Measurements from ENCODE around the gene TCF7L2.

TCF7L2 gene

DNA sequence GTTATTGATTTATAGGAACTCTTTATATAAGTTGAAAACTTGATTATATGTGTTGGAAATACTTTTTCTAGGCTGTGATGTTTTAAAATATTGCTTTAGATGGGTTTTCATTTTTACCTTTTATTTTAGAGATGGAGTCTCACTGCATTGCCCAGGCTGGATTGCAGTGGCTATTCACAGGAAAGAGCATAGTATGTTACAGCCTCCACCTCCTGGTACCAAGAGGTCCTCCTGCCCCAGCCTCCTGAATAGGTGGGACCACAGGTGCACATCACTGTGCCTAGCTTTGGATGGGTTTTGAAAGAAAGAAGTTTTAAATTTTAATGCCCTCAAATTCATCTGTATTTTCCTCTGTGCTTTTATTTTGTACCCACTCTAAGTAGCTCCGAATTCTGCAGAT lies 105.4 kb downstream of the TCF7L2 start:
- H3K27ac ChIP-seq (ENCODE audit: low read depth, low read length) = no peak overlapping the region
- H3K79me1 ChIP-seq (ENCODE audit: low read length) = peaks cover 35% of the 10 kb centered on the region
- H3K9me3 ChIP-seq (ENCODE audit: insufficient read depth, low read depth, low read length) = no peaks in the 10 kb centered on the region
- peaks cover 35 to 44% of the 10 kb centered on the region in 2 experiments for H3K4me1 ChIP-seq (ENCODE audit: control insufficient read depth in 1 of 2, insufficient read depth in 2 of 2, low read length in 2 of 2)
- H2BK12ac ChIP-seq (ENCODE audit: low read length) = no peak overlapping the region
- H4K12ac ChIP-seq (ENCODE audit: low read depth, low read length) = no peak overlapping the region
- H4K8ac ChIP-seq (ENCODE audit: low read depth, low read length) = no peak overlapping the region
- H3K14ac ChIP-seq (ENCODE audit: low read length) = no peak overlapping the region
- H3K9ac ChIP-seq (ENCODE audit: low read length) = no peak overlapping the region
- H3K18ac ChIP-seq (ENCODE audit: low read length) = no peak overlapping the region
- peaks cover 19% of the 10 kb centered on the region for H3K79me2 ChIP-seq (ENCODE audit: control insufficient read depth, insufficient read depth, low read length, poor library complexity)
- H2BK5ac ChIP-seq (ENCODE audit: low read depth, low read length, poor library complexity) = no peak overlapping the region
- H3K4me3 ChIP-seq (ENCODE audit: low read depth, low read length) = no peak overlapping the region
- H3K4ac ChIP-seq (ENCODE audit: low read depth, low read length) = peak overlapping the region; percentile 86
- no peak overlapping the region for H3K23ac ChIP-seq (ENCODE audit: low read length)
- H3K4me2 ChIP-seq (ENCODE audit: low read length) = no peak overlapping the region
- H4K91ac ChIP-seq (ENCODE audit: low read depth, low read length) = peak overlapping the region; percentile 66
- H2AFZ ChIP-seq (ENCODE audit: insufficient read depth, low read length, poor library complexity) = no peak overlapping the region
- WGBS (ENCODE audit: extremely low coverage, insufficient coverage, insufficient read length) = no CpG with 5 or more reads among the region's 1 CpG
- H3K27me3 ChIP-seq (ENCODE audit: insufficient read depth, low read length) = no peaks in the 10 kb centered on the region
- no peak overlapping the region for H2AK5ac ChIP-seq (ENCODE audit: low read length)
- no peak for DNase-seq
- H2BK120ac ChIP-seq (ENCODE audit: insufficient read depth, low read length, poor library complexity) = no peak overlapping the region
- peaks cover 0 to 4% of the 10 kb centered on the region in 2 experiments for H3K36me3 ChIP-seq (ENCODE audit: control insufficient read depth in 1 of 2, insufficient read depth in 2 of 2, low read length in 2 of 2)

DNA sequence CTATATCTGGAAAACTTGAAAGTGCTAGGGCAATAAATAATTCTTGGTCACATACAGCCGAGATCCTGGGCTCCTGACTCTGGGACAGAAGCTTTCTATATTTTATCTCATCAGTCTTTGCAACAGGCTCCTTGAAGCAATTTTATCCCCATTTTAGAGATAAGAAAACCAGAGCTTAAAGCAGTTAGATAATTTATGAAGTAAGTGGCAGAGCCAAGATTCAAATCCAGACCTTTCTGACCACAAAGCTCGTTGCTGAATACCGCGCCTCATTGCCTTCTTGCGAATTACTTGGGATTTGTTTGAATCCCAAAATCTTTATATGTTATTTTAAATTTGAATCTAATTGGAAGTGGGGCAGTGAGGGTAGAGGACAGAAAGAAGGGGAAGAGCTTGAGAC lies 106.0 kb downstream of the TCF7L2 start:
- Histone ChIP-seq H3K36me3 (ENCODE audit: control insufficient read depth in 1 of 2, insufficient read depth in 2 of 2, low read length in 2 of 2) (peaks cover 0 to 3% of the 10 kb centered on the region in 2 experiments), H2BK120ac (ENCODE audit: insufficient read depth, low read length, poor library complexity) (no peak overlapping the region), H2AK5ac (ENCODE audit: low read length) (no peak overlapping the region), H3K4me2 (ENCODE audit: low read length) (no peak overlapping the region), H3K27ac (ENCODE audit: low read depth, low read length) (no peak overlapping the region), H3K23ac (ENCODE audit: low read length) (no peak overlapping the region), H3K4me3 (ENCODE audit: low read depth, low read length) (no peak overlapping the region), H3K4me1 (ENCODE audit: control insufficient read depth in 1 of 2, insufficient read depth in 2 of 2, low read length in 2 of 2) (peaks cover 41 to 50% of the 10 kb centered on the region in 2 experiments), H4K12ac (ENCODE audit: low read depth, low read length) (no peak overlapping the region), H3K9ac (ENCODE audit: low read length) (no peak overlapping the region), H3K4ac (ENCODE audit: low read depth, low read length) (peak overlapping the region; percentile 21), H4K8ac (ENCODE audit: low read depth, low read length) (no peak overlapping the region), H2BK12ac (ENCODE audit: low read length) (no peak overlapping the region), H3K9me3 (ENCODE audit: insufficient read depth, low read depth, low read length) (no peaks in the 10 kb centered on the region), H4K91ac (ENCODE audit: low read depth, low read length) (no peak overlapping the region), H3K14ac (ENCODE audit: low read length) (no peak overlapping the region), H2AFZ (ENCODE audit: insufficient read depth, low read length, poor library complexity) (no peak overlapping the region), H3K18ac (ENCODE audit: low read length) (no peak overlapping the region), H2BK5ac (ENCODE audit: low read depth, low read length, poor library complexity) (no peak overlapping the region), H3K27me3 (ENCODE audit: insufficient read depth, low read length) (no peaks in the 10 kb centered on the region), H3K79me2 (ENCODE audit: control insufficient read depth, insufficient read depth, low read length, poor library complexity) (peaks cover 20% of the 10 kb centered on the region), H3K79me1 (ENCODE audit: low read length) (peaks cover 41% of the 10 kb centered on the region)
- no CpG with 5 or more reads among the region's 5 CpGs for WGBS (ENCODE audit: extremely low coverage, insufficient coverage, insufficient read length)
- no peak for DNase-seq

DNA sequence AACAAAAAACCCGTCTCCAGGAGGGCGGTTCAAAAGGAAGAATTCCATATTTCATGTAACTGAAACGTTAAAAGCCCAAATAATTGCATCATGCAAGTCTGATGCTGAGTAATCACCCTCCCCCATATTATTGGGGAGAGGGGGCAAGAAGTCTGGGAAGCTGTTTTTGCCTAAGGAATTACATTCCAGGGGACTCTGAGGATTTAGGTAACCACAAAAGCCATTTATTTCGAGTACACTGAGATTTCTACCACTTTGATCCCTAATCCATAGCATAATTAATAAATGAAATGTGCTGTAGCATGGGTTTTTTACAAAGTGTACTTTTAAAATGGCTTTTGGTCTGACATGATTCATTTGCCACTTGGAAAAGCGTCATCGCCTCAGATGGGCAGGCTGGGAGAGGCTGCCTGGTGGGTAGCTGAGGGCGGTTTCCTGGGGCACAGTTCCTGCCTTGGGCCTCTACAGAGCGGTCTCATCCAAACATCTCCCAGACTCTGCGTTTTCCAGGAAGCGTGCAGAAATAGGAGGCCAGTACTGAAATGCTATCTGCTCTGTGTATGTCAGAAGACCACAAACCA lies 106.5 kb downstream of the TCF7L2 start:
- Histone ChIP-seq H3K4me2 (ENCODE audit: low read length) (no peak overlapping the region), H3K23ac (ENCODE audit: low read length) (no peak overlapping the region), H4K91ac (ENCODE audit: low read depth, low read length) (peak overlapping the region; percentile 74), H3K4ac (ENCODE audit: low read depth, low read length) (peak overlapping the region; percentile 84), H2AFZ (ENCODE audit: insufficient read depth, low read length, poor library complexity) (no peak overlapping the region), H3K27me3 (ENCODE audit: insufficient read depth, low read length) (no peaks in the 10 kb centered on the region), H3K27ac (ENCODE audit: low read depth, low read length) (peak overlapping the region; percentile 46), H3K18ac (ENCODE audit: low read length) (peak overlapping the region; percentile 68), H2BK12ac (ENCODE audit: low read length) (peak overlapping the region; percentile 65), H3K79me1 (ENCODE audit: low read length) (peaks cover 44% of the 10 kb centered on the region), H2AK5ac (ENCODE audit: low read length) (peak overlapping the region; percentile 84), H3K4me1 (ENCODE audit: control insufficient read depth in 1 of 2, insufficient read depth in 2 of 2, low read length in 2 of 2) (peaks cover 46 to 52% of the 10 kb centered on the region in 2 experiments), H4K12ac (ENCODE audit: low read depth, low read length) (peak overlapping the region; percentile 67), H4K8ac (ENCODE audit: low read depth, low read length) (peak overlapping the region; percentile 48), H3K9me3 (ENCODE audit: insufficient read depth, low read depth, low read length) (no peaks in the 10 kb centered on the region), H3K14ac (ENCODE audit: low read length) (peak overlapping the region; percentile 77), H3K9ac (ENCODE audit: low read length) (no peak overlapping the region), H3K4me3 (ENCODE audit: low read depth, low read length) (no peak overlapping the region), H2BK5ac (ENCODE audit: low read depth, low read length, poor library complexity) (peak overlapping the region; percentile 85), H2BK120ac (ENCODE audit: insufficient read depth, low read length, poor library complexity) (peak overlapping the region; percentile 90), H3K36me3 (ENCODE audit: control insufficient read depth in 1 of 2, insufficient read depth in 2 of 2, low read length in 2 of 2) (peaks cover 0 to 2% of the 10 kb centered on the region in 2 experiments), H3K79me2 (ENCODE audit: control insufficient read depth, insufficient read depth, low read length, poor library complexity) (peaks cover 21% of the 10 kb centered on the region)
- DNase-seq = no peak
- WGBS (ENCODE audit: extremely low coverage, insufficient coverage, insufficient read length) = no CpG with 5 or more reads among the region's 10 CpGs

DNA sequence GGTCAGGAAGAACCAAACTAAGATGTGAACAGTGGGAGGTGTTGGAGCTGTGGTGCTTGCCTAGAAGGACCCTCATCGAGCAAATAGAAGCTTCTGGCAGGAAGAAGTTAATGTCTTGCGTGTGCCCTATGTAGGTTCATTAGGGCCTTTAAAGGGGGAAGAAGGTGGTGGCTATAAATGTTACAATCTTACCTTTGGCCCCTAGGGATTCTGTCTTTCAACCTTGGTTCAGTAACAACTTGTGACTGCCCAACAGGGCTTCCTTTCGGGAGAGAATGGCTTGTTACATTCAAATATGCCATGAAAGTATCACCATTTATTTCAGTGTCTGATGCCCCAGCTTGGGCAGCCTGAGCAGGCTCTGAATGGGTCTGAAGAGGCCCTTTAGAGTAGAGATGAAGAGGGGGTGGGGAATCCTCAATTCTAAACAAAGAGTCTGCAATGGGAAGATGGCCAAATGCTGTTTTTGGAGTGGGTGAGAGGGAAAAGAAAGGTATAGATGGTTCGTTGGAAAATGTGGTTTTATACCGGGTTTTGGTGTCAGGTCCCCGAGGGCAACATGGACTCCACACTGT lies 108.0 kb downstream of the TCF7L2 start:
- Histone ChIP-seq H2BK12ac (ENCODE audit: low read length) (peak overlapping the region; percentile 89), H3K79me2 (ENCODE audit: control insufficient read depth, insufficient read depth, low read length, poor library complexity) (peaks cover 19% of the 10 kb centered on the region), H3K36me3 (ENCODE audit: control insufficient read depth in 1 of 2, insufficient read depth in 2 of 2, low read length in 2 of 2) (no peaks in the 10 kb centered on the region), H3K4me3 (ENCODE audit: low read depth, low read length) (no peak overlapping the region), H4K8ac (ENCODE audit: low read depth, low read length) (peak overlapping the region; percentile 77), H3K9me3 (ENCODE audit: insufficient read depth, low read depth, low read length) (no peaks in the 10 kb centered on the region), H3K27me3 (ENCODE audit: insufficient read depth, low read length) (no peaks in the 10 kb centered on the region), H3K4me2 (ENCODE audit: low read length) (peak overlapping the region; percentile 16), H4K91ac (ENCODE audit: low read depth, low read length) (peak overlapping the region; percentile 65), H2AFZ (ENCODE audit: insufficient read depth, low read length, poor library complexity) (peak overlapping the region; percentile 35), H3K18ac (ENCODE audit: low read length) (peak overlapping the region; percentile 92), H3K23ac (ENCODE audit: low read length) (no peak overlapping the region), H3K14ac (ENCODE audit: low read length) (peak overlapping the region; percentile 82), H2BK120ac (ENCODE audit: insufficient read depth, low read length, poor library complexity) (peak overlapping the region; percentile 64), H3K79me1 (ENCODE audit: low read length) (peaks cover 46% of the 10 kb centered on the region), H3K4me1 (ENCODE audit: control insufficient read depth in 1 of 2, insufficient read depth in 2 of 2, low read length in 2 of 2) (peaks cover 48 to 54% of the 10 kb centered on the region in 2 experiments), H3K9ac (ENCODE audit: low read length) (no peak overlapping the region), H2AK5ac (ENCODE audit: low read length) (peak overlapping the region; percentile 9), H3K27ac (ENCODE audit: low read depth, low read length) (peak overlapping the region; percentile 89), H2BK5ac (ENCODE audit: low read depth, low read length, poor library complexity) (peak overlapping the region; percentile 86), H3K4ac (ENCODE audit: low read depth, low read length) (peak overlapping the region; percentile 60), H4K12ac (ENCODE audit: low read depth, low read length) (no peak overlapping the region)
- 100% methylated on average over 1 of the region's 6 CpGs for WGBS (ENCODE audit: extremely low coverage, insufficient coverage, insufficient read length)
- DNase-seq = no peak
